ENCODE results near the gene PATE2. TPM values are rescaled to one million over a fixed set of nuclear protein-coding genes. Genes with fewer than 3 reads are reported as not detected.

PATE2 gene
- total and polyA plus RNA-seq, 2 of the 4 experiments (the other 2 are of a cell fraction): not detected

DNA sequence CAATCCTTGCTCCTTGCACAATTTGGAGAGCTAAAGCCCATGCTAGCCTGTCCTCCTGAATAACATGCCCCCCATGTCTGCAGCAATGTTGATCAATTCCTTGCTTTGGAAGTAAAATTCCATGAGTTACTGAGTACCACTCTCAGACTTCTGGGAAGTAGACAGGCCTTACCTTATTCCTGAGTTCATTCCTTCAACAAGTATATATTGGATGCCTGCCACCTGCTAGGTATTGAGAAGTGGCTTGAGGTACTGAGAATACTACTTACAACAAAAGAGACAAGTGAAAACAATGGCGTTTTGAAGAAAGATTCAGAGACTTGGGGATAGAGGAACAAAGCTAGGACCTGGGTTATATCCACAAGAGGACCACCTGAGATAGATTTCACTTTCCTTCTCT is 12.4 kb downstream of the PATE2 start:
- H3K27me3 ChIP-seq (ENCODE audit: control insufficient read depth, insufficient read depth, low read length): peaks cover 2% of the 10 kb centered on the region; the same call in 1 of the 2 replicates
- H3K36me3 ChIP-seq (ENCODE audit: control insufficient read depth, insufficient read depth, low read length): no peaks in the 10 kb centered on the region
- ChIA-PET CTCF (no interaction called here), POLR2A (ENCODE audit: unreplicated experiment) (no interaction called here)
- dilution Hi-C loops (cut with HindIII; ENCODE audit: low sequenced_read_pairs, unreplicated experiment): no loop called here
- H2AK5ac ChIP-seq (ENCODE audit: low read depth, low read length): no peak overlapping the region
- H3K23ac ChIP-seq (ENCODE audit: low read depth, low read length): no peak overlapping the region
- TF ChIP-seq ELK1 (IDR thresholded peaks at IDR 0.05; ENCODE audit: borderline replicate concordance, low read depth, low read length) (no peak), SMC3 (IDR thresholded peaks at IDR 0.05; ENCODE audit: low read depth, low read length) (no peak)
- BruUV-seq (replicated peaks): no TSS peak
- no peak overlapping the region for H3K56ac ChIP-seq (ENCODE audit: extremely low read depth, insufficient read depth, low read length)
- DNase-seq (no peak), ATAC-seq (ENCODE audit: low read depth) (no peak)
- H2AK9ac ChIP-seq (replicated peaks; ENCODE audit: low read depth, low read length, poor library complexity): no peak overlapping the region
- H3K27ac ChIP-seq (ENCODE audit: insufficient read depth, low read length): no peak overlapping the region
- no peak overlapping the region for H3K14ac ChIP-seq (replicated peaks; ENCODE audit: low read depth, low read length)
- no peaks in the 10 kb centered on the region for H3K4me1 ChIP-seq (ENCODE audit: control insufficient read depth, insufficient read depth, low read length)
- no peaks in the 10 kb centered on the region for H3K79me1 ChIP-seq (ENCODE audit: low read depth in 1 of 2, low read length in 2 of 2)
- H2BK5ac ChIP-seq (ENCODE audit: low read depth, low read length, poor library complexity, severe bottlenecking): no peak overlapping the region
- H3K9me3 ChIP-seq (ENCODE audit: control insufficient read depth, insufficient read depth, low read length): no peaks in the 10 kb centered on the region
- no peak overlapping the region for H2AFZ ChIP-seq (replicated peaks; ENCODE audit: low read length, poor library complexity)
- no peak overlapping the region for H3K4me2 ChIP-seq (ENCODE audit: low read depth, low read length)
- no peak overlapping the region for H4K91ac ChIP-seq (ENCODE audit: insufficient read depth, low read depth, low read length)
- no peak overlapping the region for H3K4me3 ChIP-seq (ENCODE audit: insufficient read depth, low read depth, low read length)
- H3K9me1 ChIP-seq (ENCODE audit: insufficient read depth, low read length): no peaks in the 10 kb centered on the region
- no peak overlapping the region for H4K5ac ChIP-seq (ENCODE audit: low read depth, low read length)
- no peak overlapping the region for H2BK15ac ChIP-seq (ENCODE audit: low read depth, low read length)
- in situ Hi-C loops (cut with MboI; ENCODE audit: low sequenced_read_pairs): no loop called here
- no peak overlapping the region for H2BK120ac ChIP-seq (ENCODE audit: low read depth, low read length)
- H3K4ac ChIP-seq (ENCODE audit: low read depth, low read length): no peak overlapping the region
- H4K8ac ChIP-seq (ENCODE audit: low read depth in 2 of 2, low read length in 2 of 2): no peak overlapping the region
- H4K20me1 ChIP-seq (ENCODE audit: insufficient read depth, low read length): no peaks in the 10 kb centered on the region
- WGBS, 2 experiments (ENCODE audit: extremely low coverage in 2 of 2, insufficient read length in 1 of 2): no CpG with 5 or more reads among the region's 1 CpG
- no peak overlapping the region for H2BK20ac ChIP-seq (ENCODE audit: low read depth, low read length)
- H3K18ac ChIP-seq (ENCODE audit: low read depth, low read length): no peak overlapping the region
- no peak overlapping the region for H3K9ac ChIP-seq (ENCODE audit: low read depth, low read length)
- intact Hi-C loops (cut with micrococcal nuclease): no loop called here
